Chondrocyte (in vitro differentiated cells): ENCODE data around the gene DENND1A. TPM values are rescaled to one million over a fixed set of nuclear protein-coding genes. Genes with fewer than 3 reads are reported as not detected.

Experiments
- DNase-seq: peaks from one replicate; pipeline ENCODE4 v3.0.0; 2021; ENCODE audit warnings: mixed read lengths, low spot score
- H3K27ac Mint-ChIP-seq: one replicate; pipeline ENCODE4 v1.8.0; 2021; ENCODE audit warnings: mild to moderate bottlenecking, moderate library complexity, mixed read lengths; ENCODE audit not compliant: unreplicated experiment
- H3K27me3 Mint-ChIP-seq: 2 replicates; pipeline ENCODE4 v1.8.0; 2021; ENCODE audit warnings: low read depth, mixed read lengths
- H3K36me3 Mint-ChIP-seq: 2 replicates; pipeline ENCODE4 v1.8.0; 2021; ENCODE audit warnings: low read depth, mixed read lengths
- H3K4me1 Mint-ChIP-seq: 2 replicates; pipeline ENCODE4 v1.8.0; 2021; ENCODE audit warnings: low read depth, mild to moderate bottlenecking, mixed read lengths
- H3K4me3 Mint-ChIP-seq: one replicate; pipeline ENCODE4 v1.8.0; 2021; ENCODE audit warnings: mild to moderate bottlenecking, moderate library complexity, mixed read lengths; ENCODE audit not compliant: unreplicated experiment
- H3K9me3 Mint-ChIP-seq: 2 replicates; pipeline ENCODE4 v1.8.0; 2021; ENCODE audit warnings: low read depth, mixed read lengths
- total RNA-seq: library from RNA; stranded (reverse); gene quantifications from 3 replicates; pipeline ENCODE4 v1.2.1, GENCODE V29; 2021
- TF ChIP-seq, protein P1 (sequence below): fragments of 200-600 bp; sonication (generic); IDR thresholded peaks from 2 replicates; pipeline ENCODE4 v1.5.0; 2021; ENCODE audit warnings: antibody characterized with exemption, mild to moderate bottlenecking, moderate library complexity

The DENND1A gene
- total RNA-seq, 1 donor from 2014 or later = 15.3 TPM

DNA sequence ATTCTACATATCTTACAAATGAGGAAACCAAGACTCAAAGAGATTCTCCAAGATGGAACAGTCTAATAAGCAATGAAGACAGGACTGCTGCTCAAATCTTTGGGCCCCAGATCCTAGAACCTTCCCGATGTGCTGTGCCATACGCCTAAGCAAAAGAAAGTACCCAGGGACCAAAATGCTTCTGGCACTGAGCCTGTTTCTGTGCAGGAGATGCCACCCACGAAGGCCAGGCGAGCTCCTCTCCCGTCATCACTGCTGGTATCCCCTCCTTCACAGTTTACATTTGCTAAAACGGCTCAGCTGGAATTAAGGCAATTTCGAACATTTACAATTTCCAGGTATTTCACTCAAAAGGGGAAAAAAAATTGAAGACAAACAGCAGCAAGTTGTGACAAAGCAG lies 277.5 kb downstream of the DENND1A start:
- Mint-ChIP-seq H3K9me3 (peaks cover 2% of the 10 kb centered on the region), H3K27ac (no peak overlapping the region), H3K36me3 (peaks cover 6% of the 10 kb centered on the region), H3K27me3 (no peaks in the 10 kb centered on the region), H3K4me1 (peaks cover 2% of the 10 kb centered on the region), H3K4me3 (no peak overlapping the region)
- TF ChIP-seq, protein P1, sequence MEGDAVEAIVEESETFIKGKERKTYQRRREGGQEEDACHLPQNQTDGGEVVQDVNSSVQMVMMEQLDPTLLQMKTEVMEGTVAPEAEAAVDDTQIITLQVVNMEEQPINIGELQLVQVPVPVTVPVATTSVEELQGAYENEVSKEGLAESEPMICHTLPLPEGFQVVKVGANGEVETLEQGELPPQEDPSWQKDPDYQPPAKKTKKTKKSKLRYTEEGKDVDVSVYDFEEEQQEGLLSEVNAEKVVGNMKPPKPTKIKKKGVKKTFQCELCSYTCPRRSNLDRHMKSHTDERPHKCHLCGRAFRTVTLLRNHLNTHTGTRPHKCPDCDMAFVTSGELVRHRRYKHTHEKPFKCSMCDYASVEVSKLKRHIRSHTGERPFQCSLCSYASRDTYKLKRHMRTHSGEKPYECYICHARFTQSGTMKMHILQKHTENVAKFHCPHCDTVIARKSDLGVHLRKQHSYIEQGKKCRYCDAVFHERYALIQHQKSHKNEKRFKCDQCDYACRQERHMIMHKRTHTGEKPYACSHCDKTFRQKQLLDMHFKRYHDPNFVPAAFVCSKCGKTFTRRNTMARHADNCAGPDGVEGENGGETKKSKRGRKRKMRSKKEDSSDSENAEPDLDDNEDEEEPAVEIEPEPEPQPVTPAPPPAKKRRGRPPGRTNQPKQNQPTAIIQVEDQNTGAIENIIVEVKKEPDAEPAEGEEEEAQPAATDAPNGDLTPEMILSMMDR = no peak
- DNase-seq = no peak

DNA sequence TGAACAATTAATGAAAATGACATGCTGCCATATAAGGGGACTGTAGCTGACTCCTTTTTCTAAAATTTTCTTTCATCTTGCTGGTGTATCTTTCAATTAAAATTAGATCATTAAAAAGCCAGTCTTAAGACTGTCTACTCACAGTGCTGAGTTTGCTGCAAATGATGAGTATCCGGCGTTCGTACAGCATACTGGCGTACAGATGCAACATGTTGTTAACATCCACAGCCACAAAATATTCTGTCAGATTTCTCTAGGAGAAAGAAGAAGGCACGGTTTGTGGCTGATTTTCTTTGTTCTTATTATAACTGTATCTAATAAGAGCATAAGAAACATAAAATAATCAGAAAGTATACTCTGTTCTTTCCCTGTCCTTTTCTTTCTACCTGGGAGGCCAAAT lies 278.1 kb downstream of the DENND1A start:
- H3K4me1 Mint-ChIP-seq = peaks cover 1% of the 10 kb centered on the region
- DNase-seq = no peak
- H3K36me3 Mint-ChIP-seq = peaks cover 7% of the 10 kb centered on the region
- TF ChIP-seq, protein P1 = no peak
- H3K27me3 Mint-ChIP-seq = no peaks in the 10 kb centered on the region
- no peak overlapping the region for H3K4me3 Mint-ChIP-seq
- peaks cover 2% of the 10 kb centered on the region for H3K9me3 Mint-ChIP-seq
- no peak overlapping the region for H3K27ac Mint-ChIP-seq

DNA sequence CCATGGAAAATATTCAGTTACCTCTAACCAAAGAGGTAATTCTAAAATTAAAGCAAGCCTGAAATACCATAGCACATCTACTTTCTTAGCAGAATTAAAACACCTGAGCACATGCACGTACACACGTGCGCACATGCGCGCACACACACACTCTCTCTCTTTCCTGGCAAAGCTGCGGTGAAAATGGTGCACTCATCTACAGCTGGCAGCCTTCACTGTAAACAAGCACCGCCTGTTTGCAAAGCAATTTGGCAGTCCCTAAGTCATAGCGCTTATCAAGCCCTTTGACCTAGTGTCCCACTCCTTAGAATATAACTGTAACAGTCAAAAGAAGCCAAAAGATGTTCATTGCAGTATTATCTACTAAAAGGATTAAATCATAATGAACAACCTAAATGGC lies 278.7 kb downstream of the DENND1A start:
- Mint-ChIP-seq H3K9me3 (peaks cover 2% of the 10 kb centered on the region), H3K27me3 (no peaks in the 10 kb centered on the region)
- TF ChIP-seq, protein P1 = no peak

DNA sequence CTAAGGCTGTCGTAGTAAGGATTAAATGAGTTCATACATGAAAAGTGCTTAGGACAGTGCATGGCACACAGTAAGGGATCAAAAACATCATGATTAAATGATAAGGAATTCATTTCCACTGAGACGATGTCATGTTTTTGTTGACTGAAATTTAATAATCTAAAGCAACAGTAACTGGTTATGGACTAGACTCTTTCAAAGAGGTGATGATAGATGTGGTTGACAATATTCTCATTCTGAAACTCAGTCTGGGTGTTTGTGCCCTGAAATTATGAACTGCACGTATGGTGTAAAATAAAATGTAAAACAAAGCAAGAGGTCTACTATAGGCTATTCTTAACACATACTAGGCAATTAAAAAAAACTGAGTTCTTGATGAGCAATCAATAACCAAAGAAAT lies 280.0 kb downstream of the DENND1A start:
- H3K4me3 Mint-ChIP-seq = no peak overlapping the region
- peaks cover 2% of the 10 kb centered on the region for H3K9me3 Mint-ChIP-seq
- DNase-seq = no peak
- H3K36me3 Mint-ChIP-seq = peaks cover 7% of the 10 kb centered on the region
- H3K27me3 Mint-ChIP-seq = no peaks in the 10 kb centered on the region
- H3K4me1 Mint-ChIP-seq = no peaks in the 10 kb centered on the region
- TF ChIP-seq, protein P1 = no peak
- no peak overlapping the region for H3K27ac Mint-ChIP-seq

More for the DNA sequence above, 278.7 kb downstream of the DENND1A start:
- DNase-seq = no peak
- no peaks in the 10 kb centered on the region for H3K4me1 Mint-ChIP-seq
- no peak overlapping the region for H3K4me3 Mint-ChIP-seq
- peaks cover 7% of the 10 kb centered on the region for H3K36me3 Mint-ChIP-seq
- H3K27ac Mint-ChIP-seq = no peak overlapping the region

DNA sequence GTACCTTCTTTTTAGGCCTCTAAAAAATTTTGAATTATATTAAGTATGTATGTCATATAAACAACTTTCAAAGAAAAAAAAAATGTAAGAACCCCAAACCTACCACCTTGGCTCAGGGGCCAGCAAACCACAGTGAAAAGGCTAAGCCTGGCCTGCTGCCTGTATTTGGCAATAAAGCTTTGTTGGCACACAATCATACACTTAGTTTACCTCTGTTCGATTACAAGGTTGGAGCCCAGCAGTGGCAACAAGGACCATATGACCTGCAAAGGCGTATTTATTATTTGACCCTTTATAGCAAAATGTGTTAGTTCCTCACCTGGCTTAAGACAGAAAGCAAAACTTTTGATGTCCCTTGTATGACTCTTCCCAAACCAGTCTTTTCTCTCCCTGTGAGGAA lies 282.8 kb downstream of the DENND1A start:
- DNase-seq = no peak
- TF ChIP-seq, protein P1 = no peak
- Mint-ChIP-seq H3K27me3 (no peaks in the 10 kb centered on the region), H3K4me3 (no peak overlapping the region), H3K9me3 (peaks cover 2% of the 10 kb centered on the region), H3K4me1 (peaks cover 19% of the 10 kb centered on the region), H3K27ac (no peak overlapping the region), H3K36me3 (peaks cover 7% of the 10 kb centered on the region)
